ENCODE measurements around the gene WDR11.
"Not testable (repeated sequence)": the region's sequence is repeated elsewhere in the genome, so short reads cannot be mapped to it uniquely, and the experiment has no call there.

Gene WDR11

DNA sequence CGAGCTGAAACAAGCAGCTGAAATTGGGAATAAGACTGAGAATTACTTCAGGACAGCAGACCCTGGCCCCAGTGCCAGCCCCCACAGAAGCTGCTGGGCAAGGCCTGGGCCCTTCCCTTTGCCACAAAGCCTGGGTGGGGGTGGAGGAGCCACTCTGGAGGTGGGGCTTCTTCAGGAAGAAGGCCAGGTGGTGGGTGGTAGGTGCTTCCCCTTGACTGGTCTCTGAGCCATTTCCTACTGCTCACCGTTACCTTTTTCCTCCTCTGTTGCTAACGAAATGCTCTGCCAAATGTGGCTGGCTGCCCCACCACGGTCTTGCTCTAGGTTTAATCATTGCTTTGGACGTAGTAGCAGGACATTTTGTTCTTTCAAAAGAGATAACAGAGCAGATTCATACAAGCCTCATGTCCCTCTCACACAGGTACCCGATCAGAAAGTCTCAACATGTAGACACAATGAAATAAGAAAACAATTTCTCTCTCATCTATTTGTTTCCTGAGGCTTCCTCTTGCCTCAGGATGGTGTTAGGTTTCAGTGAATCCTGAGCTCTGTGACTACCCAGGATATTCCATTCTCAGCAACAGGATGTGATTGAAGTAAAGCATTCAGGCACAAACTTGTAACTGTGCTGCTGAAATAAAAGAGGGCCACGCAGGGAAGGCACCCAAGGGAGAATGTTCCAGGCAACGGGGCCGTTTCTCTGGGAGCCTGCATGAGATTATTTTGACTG lies 66.5 kb downstream of the WDR11 start:
- peaks cover 2% of the 10 kb centered on the region for H3K4me1 ChIP-seq (ENCODE audit: insufficient read depth, insufficient read length)
- no peaks in the 10 kb centered on the region for H3K27me3 ChIP-seq (ENCODE audit: insufficient read depth, insufficient read length)
- H3K4me3 ChIP-seq (ENCODE audit: insufficient read length, low read depth), result no peak overlapping the region
- no peak for DNase-seq (ENCODE audit: low read depth, low spot score)
- no peaks in the 10 kb centered on the region for H3K36me3 ChIP-seq (ENCODE audit: insufficient read depth, insufficient read length, low read length)
- TF ChIP-seq ZNF274 (IDR thresholded peaks at IDR 0.05; ENCODE audit: low read depth, low read length) (no peak), YY1 (IDR thresholded peaks at IDR 0.05; ENCODE audit: insufficient read depth, insufficient read length) (no peak), SUZ12 (IDR thresholded peaks at IDR 0.05; ENCODE audit: extremely low read depth, insufficient read depth, insufficient read length) (no peak)
- H3K9me3 ChIP-seq (ENCODE audit: insufficient read depth, low read length), result no peaks in the 10 kb centered on the region
- H3K9ac ChIP-seq (ENCODE audit: insufficient read length, low read depth), result no peak overlapping the region

DNA sequence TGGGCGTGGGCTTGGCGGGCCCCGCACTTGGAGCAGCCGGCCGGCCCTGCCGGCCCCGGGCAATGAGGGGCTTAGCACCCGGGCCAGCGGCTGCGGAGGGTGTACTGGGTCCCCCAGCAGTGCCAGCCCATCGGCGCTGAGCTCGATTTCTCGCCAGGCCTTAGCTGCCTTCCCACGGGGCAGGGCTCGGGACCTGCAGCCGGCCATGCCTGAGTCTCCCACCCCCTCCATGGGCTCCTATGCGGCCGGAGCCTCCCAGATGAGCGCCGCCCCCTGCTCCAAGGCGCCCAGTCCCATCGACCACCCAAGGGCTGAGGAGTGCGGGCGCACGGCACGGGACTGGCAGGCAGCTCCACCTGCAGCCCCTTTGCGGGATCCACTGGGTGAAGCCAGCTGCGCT lies 72.7 kb downstream of the WDR11 start:
- not testable (repeated sequence) for H3K36me3 ChIP-seq (ENCODE audit: insufficient read depth, insufficient read length, low read length); DNase-seq (ENCODE audit: low read depth, low spot score); H3K9ac ChIP-seq (ENCODE audit: insufficient read length, low read depth); H3K9me3 ChIP-seq (ENCODE audit: insufficient read depth, low read length); H3K27me3 ChIP-seq (ENCODE audit: insufficient read depth, insufficient read length); H3K4me1 ChIP-seq (ENCODE audit: insufficient read depth, insufficient read length); H3K4me3 ChIP-seq (ENCODE audit: insufficient read length, low read depth)

DNA sequence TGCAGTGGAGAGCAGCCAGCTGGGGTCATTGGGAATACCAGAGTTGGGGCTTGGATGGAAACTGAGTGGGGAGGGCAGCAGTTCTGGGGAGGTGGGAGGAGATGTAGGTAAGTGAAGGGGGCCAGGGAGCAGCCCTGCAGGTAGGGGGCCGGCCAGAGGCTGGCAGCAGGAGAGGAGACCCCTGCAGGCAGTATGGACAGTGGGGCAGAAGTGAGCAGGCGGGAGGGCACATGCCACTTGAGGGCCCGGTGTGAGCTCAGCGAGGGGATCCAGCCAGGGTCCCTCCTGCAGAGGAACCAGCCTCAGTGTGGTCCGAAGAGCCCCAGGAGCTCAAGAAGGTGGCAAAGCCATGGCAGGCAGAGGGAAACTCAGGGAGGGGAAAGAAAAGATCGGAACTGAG lies 75.4 kb downstream of the WDR11 start:
- Histone ChIP-seq H3K9me3 (ENCODE audit: insufficient read depth, low read length) (no peaks in the 10 kb centered on the region), H3K4me3 (ENCODE audit: insufficient read length, low read depth) (no peak overlapping the region), H3K27me3 (ENCODE audit: insufficient read depth, insufficient read length) (no peaks in the 10 kb centered on the region), H3K9ac (ENCODE audit: insufficient read length, low read depth) (no peak overlapping the region), H3K36me3 (ENCODE audit: insufficient read depth, insufficient read length, low read length) (no peaks in the 10 kb centered on the region), H3K4me1 (ENCODE audit: insufficient read depth, insufficient read length) (no peaks in the 10 kb centered on the region)
- no peak for DNase-seq (ENCODE audit: low read depth, low spot score)
- TF ChIP-seq YY1 (IDR thresholded peaks at IDR 0.05; ENCODE audit: insufficient read depth, insufficient read length) (no peak), SUZ12 (IDR thresholded peaks at IDR 0.05; ENCODE audit: extremely low read depth, insufficient read depth, insufficient read length) (no peak)

DNA sequence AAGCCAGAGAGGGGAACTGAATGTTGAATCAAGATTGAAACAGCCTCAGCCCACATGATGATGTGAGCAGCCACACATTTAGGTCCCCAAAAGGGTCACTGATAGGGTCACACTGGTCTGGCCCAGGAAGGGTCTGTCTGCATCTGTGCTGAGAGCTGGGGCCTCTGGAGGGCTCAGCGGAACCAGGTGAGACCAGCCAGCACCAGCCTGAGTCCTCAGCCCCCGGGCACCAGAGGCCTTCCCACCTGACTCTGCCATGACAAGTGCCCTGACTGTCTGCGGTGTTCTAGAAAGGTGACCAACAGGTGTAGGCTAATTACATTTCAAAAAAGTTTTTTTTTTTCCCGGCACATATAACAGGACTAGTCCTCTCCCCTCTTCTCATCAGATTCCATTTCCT lies 76.2 kb downstream of the WDR11 start:
- Histone ChIP-seq H3K4me3 (ENCODE audit: insufficient read length, low read depth) (no peak overlapping the region), H3K9me3 (ENCODE audit: insufficient read depth, low read length) (no peaks in the 10 kb centered on the region), H3K4me1 (ENCODE audit: insufficient read depth, insufficient read length) (no peaks in the 10 kb centered on the region), H3K36me3 (ENCODE audit: insufficient read depth, insufficient read length, low read length) (no peaks in the 10 kb centered on the region), H3K27me3 (ENCODE audit: insufficient read depth, insufficient read length) (no peaks in the 10 kb centered on the region), H3K9ac (ENCODE audit: insufficient read length, low read depth) (no peak overlapping the region)
- TF ChIP-seq ZNF274 (IDR thresholded peaks at IDR 0.05; ENCODE audit: low read depth, low read length) (no peak), SUZ12 (IDR thresholded peaks at IDR 0.05; ENCODE audit: extremely low read depth, insufficient read depth, insufficient read length) (no peak), YY1 (IDR thresholded peaks at IDR 0.05; ENCODE audit: insufficient read depth, insufficient read length) (no peak)
- DNase-seq (ENCODE audit: low read depth, low spot score), result no peak

DNA sequence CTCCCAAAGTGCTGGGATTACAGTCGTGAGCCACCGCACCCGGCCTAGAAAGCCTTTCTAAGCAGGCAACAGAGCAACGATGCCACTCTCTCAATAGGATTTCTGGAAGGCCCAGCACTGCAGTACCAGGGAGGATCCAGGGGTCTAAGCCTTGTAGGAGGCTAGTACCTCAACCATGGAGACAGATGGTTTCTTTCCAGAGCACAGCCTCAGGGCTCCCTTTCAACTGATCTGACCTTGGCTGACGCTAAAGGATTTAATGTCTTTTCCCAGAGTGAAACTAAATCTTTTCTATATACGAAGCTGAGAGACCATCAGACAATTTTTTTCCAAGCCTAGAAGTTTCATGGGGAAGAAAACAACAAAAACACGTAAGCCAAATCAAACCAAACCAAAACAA lies 78.0 kb downstream of the WDR11 start:
- no peaks in the 10 kb centered on the region for H3K4me1 ChIP-seq (ENCODE audit: insufficient read depth, insufficient read length)
- no peaks in the 10 kb centered on the region for H3K9me3 ChIP-seq (ENCODE audit: insufficient read depth, low read length)
- TF ChIP-seq ZNF274 (IDR thresholded peaks at IDR 0.05; ENCODE audit: low read depth, low read length), result no peak
- no peak for TF ChIP-seq SUZ12 (IDR thresholded peaks at IDR 0.05; ENCODE audit: extremely low read depth, insufficient read depth, insufficient read length)
- no peak for TF ChIP-seq YY1 (IDR thresholded peaks at IDR 0.05; ENCODE audit: insufficient read depth, insufficient read length)
- no peaks in the 10 kb centered on the region for H3K36me3 ChIP-seq (ENCODE audit: insufficient read depth, insufficient read length, low read length)
- H3K27me3 ChIP-seq (ENCODE audit: insufficient read depth, insufficient read length), result no peaks in the 10 kb centered on the region
- no peak overlapping the region for H3K9ac ChIP-seq (ENCODE audit: insufficient read length, low read depth)
- DNase-seq (ENCODE audit: low read depth, low spot score), result no peak
- H3K4me3 ChIP-seq (ENCODE audit: insufficient read length, low read depth), result no peak overlapping the region

DNA sequence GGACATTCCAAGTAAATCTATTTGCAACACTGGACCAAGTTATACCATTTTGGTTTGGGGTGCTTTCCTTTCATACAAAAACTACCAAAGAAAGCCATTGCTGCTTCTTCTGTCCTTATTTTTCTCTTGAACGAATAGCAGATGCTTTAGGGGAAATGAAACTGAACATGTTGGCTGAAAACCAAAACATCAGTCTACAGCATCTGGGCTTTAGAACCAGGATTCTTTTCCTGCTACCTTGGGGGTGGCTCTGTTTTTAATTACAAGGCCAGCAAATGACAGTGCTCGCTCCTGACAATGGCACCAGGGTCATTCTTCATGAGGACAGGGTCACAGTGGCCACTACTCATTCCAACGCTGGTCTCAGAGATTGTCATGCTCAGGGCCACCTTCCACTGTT lies 80.3 kb downstream of the WDR11 start:
- Histone ChIP-seq H3K9me3 (ENCODE audit: insufficient read depth, low read length) (no peaks in the 10 kb centered on the region), H3K4me3 (ENCODE audit: insufficient read length, low read depth) (no peak overlapping the region), H3K9ac (ENCODE audit: insufficient read length, low read depth) (no peak overlapping the region), H3K4me1 (ENCODE audit: insufficient read depth, insufficient read length) (no peaks in the 10 kb centered on the region), H3K36me3 (ENCODE audit: insufficient read depth, insufficient read length, low read length) (no peaks in the 10 kb centered on the region), H3K27me3 (ENCODE audit: insufficient read depth, insufficient read length) (no peaks in the 10 kb centered on the region)
- TF ChIP-seq ZNF274 (IDR thresholded peaks at IDR 0.05; ENCODE audit: low read depth, low read length) (no peak), YY1 (IDR thresholded peaks at IDR 0.05; ENCODE audit: insufficient read depth, insufficient read length) (no peak), SUZ12 (IDR thresholded peaks at IDR 0.05; ENCODE audit: extremely low read depth, insufficient read depth, insufficient read length) (no peak)
- DNase-seq (ENCODE audit: low read depth, low spot score), result no peak

DNA sequence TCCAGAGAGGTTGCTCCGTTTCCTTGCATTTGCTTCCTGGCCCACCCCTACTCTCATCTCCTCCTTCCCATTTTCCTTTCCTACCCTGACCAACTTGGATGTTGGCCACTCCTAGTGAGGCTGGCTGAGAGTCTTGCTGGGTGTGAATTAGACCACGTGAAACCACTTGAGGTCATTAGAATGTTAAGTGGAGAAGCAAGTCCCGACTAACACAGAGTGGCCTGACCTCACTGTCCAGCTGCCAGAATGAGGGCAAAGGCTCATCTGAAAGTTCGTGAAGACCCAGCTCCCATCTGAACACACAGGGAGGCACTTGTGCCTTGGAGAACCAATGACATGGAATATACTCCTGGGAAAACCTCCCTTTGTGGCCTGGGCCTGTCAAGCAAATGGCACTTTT lies 80.8 kb downstream of the WDR11 start:
- no peak for DNase-seq (ENCODE audit: low read depth, low spot score)
- no peaks in the 10 kb centered on the region for H3K9me3 ChIP-seq (ENCODE audit: insufficient read depth, low read length)
- H3K4me1 ChIP-seq (ENCODE audit: insufficient read depth, insufficient read length), result no peaks in the 10 kb centered on the region
- no peaks in the 10 kb centered on the region for H3K36me3 ChIP-seq (ENCODE audit: insufficient read depth, insufficient read length, low read length)
- TF ChIP-seq YY1 (IDR thresholded peaks at IDR 0.05; ENCODE audit: insufficient read depth, insufficient read length) (no peak), SUZ12 (IDR thresholded peaks at IDR 0.05; ENCODE audit: extremely low read depth, insufficient read depth, insufficient read length) (no peak), ZNF274 (IDR thresholded peaks at IDR 0.05; ENCODE audit: low read depth, low read length) (no peak)
- H3K27me3 ChIP-seq (ENCODE audit: insufficient read depth, insufficient read length), result no peaks in the 10 kb centered on the region
- no peak overlapping the region for H3K9ac ChIP-seq (ENCODE audit: insufficient read length, low read depth)
- H3K4me3 ChIP-seq (ENCODE audit: insufficient read length, low read depth), result no peak overlapping the region

DNA sequence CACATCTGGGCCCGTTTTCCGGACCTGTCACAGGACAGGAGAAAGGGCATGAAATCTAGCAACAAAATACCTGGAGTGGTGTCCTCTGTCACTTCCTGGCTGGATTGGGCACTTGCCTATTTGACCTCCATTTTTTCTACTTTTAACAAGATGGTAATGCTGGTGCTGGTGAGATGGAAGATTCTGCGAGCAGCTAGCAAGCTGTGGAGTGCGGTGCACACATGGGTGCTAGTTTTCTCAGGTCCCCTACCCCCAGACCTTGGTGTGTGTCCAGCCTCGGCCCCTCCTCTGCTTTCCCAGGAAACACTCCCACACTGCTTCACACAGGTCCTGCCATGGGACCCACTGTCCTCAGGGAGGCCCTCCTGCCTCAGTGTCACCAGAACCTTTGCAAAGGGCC lies 87.7 kb downstream of the WDR11 start:
- Histone ChIP-seq H3K4me3 (ENCODE audit: insufficient read length, low read depth) (no peak overlapping the region), H3K9me3 (ENCODE audit: insufficient read depth, low read length) (no peaks in the 10 kb centered on the region), H3K4me1 (ENCODE audit: insufficient read depth, insufficient read length) (no peaks in the 10 kb centered on the region), H3K27me3 (ENCODE audit: insufficient read depth, insufficient read length) (no peaks in the 10 kb centered on the region), H3K36me3 (ENCODE audit: insufficient read depth, insufficient read length, low read length) (no peaks in the 10 kb centered on the region), H3K9ac (ENCODE audit: insufficient read length, low read depth) (no peak overlapping the region)
- TF ChIP-seq YY1 (IDR thresholded peaks at IDR 0.05; ENCODE audit: insufficient read depth, insufficient read length), result no peak
- no peak for TF ChIP-seq ZNF274 (IDR thresholded peaks at IDR 0.05; ENCODE audit: low read depth, low read length)
- TF ChIP-seq SUZ12 (IDR thresholded peaks at IDR 0.05; ENCODE audit: extremely low read depth, insufficient read depth, insufficient read length), result no peak
- DNase-seq (ENCODE audit: low read depth, low spot score), result no peak

Data from NT2/D1 (cell line).